Measurements from ENCODE around the gene PRC1.
"Not testable (repeated sequence)": the region's sequence is repeated elsewhere in the genome, so short reads cannot be mapped to it uniquely, and the experiment has no call there.

Gene PRC1

DNA sequence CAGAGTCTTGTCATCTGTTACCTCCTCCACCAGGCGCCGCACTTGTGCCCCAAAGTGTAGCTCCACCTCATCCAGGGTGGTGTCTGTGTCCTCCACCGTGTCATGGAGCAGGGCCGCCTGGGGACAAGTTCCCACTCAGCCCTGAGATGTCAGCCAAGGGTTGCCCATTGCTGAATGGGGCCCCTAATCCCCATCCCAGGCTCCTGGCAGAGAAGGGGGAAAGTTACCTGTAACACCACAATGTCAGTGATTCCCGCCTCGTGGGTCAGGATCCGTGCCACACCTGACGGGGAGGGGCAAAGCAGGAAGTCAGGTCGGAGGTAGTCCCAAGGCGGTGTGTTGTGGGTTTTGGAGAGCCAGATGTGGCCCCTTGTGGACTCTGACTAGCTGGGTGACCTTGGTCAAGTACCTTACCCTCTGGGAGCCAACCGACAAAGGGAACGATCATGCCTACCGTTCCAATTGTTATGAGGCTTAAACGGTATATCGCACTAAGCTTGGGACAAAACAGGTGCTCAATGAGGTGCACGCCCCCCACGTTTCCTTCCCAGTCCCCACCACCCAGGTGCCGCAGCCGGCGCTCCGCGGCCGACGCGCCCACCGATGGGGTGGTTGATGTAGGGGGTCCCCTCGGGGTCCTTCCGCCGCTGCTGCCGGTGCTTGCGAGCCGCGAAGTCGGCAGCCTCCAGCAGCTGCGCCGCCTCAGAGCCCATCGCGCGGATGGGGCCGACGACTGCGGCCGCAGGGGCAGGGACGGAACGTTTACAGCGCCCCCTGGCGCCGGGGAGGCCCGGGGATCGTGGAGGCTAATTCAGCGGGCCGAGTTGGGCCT is 62.3 kb downstream of the PRC1 start, which contains the start of gene HDDC3:
TSS of gene HDDC3 (minus strand) at position 722 of the 832 bp plus-strand sequence. CDS start at position 713, 9 bp downstream.
- DNase-seq, result peak; percentile 59

DNA sequence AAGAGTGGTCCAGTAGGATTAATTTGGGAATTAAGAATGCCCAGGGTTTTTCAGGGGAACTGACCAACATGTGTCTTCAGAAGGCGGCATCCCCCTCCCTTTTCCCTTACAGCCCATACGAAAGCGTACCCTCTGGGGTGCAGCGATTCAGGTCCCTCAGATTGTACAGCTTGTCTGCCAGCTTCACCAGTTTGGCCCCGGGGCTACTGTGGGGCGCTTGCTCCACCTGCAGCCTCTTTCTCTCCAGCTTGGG is 62.8 kb downstream of the PRC1 start:
- no peak for DNase-seq

DNA sequence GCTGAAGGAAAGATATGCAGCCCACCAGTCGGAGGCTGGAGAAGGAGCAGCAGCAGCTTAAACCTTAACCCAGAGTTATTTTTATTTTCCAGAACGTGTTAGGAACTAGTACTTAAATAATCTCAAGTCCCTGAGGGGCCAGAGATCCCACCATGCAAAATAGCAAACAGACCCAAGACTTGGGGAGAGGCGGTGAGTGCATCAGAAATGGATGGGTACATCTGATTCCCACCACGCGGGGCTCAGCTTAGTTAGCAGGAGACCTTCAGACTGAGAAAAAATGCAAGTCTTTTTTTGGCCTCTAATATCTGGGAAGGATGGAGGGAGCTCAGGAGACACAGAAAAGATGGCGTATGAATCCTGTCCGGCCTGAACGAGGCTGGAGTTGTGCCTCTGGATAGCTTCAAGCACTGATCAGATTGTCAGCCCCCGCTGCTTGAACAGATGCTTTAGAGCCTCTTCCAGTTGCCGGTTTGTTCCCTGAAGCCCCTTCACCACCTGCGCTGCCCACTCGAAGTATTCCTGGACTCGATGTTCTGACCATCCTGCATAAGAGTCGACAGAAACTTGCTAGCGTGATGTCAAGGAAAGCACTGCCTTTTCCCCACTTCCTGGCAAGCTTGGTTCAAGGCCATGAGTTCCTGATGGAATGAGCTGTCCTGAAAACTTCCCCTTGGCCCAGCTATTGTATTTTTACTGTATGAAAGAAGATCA is 63.3 kb downstream of the PRC1 start:
- DNase-seq, result no peak

GRCh38 chr15:90929246-90930019 is 64.9 kb downstream of the PRC1 start:
- no peak for DNase-seq

DNA sequence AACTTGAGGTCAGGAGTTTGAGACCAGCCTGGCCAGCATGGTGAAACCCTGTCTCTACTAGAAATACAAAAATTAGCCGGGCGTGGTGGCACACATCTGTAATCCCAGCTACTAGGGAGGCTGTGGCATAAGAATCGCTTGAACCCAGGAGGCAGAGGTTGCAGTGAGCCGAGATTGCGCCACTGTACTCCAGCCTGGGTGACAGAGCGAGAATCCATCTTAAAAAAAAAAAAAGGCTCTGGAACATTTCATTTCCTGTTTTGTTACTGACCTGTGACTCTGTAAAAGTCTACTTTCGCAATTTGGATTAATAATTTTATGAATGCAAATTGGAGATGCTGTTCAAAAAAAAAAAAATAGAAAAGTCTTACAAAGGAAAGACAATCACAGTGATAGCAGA is 66.2 kb downstream of the PRC1 start:
- not testable (repeated sequence) for DNase-seq

DNA sequence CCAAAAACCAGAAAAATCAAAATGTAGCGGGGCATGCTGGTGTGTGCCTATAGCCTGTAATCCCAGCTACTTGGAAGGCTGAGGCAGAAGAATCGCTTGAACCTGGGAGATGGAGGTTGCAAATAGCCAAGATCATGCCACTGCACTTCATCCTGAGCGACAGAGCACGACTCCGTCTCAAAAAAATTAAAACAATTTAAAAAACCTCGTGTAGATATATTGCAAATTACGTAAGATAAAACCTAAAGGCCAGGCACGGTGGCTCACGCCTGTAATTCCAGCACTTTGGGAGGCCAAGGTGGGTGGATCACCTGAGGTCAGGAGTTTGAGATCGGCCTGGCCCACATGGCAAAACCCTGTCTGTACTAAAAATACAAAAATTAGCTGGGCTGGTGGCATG is 67.6 kb downstream of the PRC1 start:
- not testable (repeated sequence) for DNase-seq

DNA sequence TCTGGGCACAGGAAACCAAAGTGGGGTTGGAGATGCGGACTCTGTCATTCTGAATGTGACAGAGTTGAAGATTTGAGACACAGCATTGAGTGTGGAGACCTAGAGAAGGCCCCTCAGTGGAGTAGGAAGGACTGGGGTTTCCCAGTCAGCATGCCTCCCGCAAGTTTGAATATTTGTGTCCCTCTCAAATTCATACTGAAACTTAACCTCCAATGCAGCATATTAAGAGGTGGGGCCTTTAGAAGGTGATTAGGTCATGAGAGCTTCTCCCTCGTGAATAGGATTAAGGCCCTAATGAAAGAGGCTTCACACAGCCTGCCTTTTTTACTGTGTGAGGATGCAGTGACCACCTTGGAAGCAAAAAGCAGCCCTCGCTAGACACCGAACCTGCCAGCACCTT is 70.0 kb downstream of the PRC1 start:
- DNase-seq, result no peak

- not testable (repeated sequence) for DNase-seq
Observed at GRCh38 chr15:90922712-90923322, 71.5 kb downstream of the PRC1 start.

GRCh38 chr15:90921887-90922286 is 72.4 kb downstream of the PRC1 start:
- DNase-seq, result no peak

DNA sequence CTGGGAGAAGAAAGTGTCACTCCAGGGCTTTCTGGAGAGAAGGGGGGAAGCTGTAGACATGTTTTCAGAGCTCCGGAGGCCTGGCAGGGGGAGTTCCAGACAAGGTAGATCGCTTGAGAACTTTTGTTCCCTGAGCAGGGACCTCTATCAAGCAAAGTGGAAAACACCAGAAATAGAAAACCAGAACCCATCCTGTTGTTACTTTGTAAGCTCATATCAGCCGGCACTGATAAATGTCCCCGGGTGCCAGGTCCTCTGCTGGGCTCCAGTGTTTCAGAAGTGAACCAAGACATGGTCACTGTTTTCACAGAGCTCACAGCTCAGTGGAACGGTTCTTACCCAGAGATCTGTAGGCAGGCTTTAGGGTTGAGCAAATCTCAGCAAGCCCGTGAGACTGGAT is 75.5 kb downstream of the PRC1 start:
- DNase-seq, result no peak

GRCh38 chr15:90918034-90918788 is 76.1 kb downstream of the PRC1 start:
- no peak for DNase-seq

GRCh38 chr15:90917569-90917968 is 76.8 kb downstream of the PRC1 start:
- DNase-seq, result no peak

- no peak for DNase-seq
Observed at GRCh38 chr15:90916461-90916860, 77.9 kb downstream of the PRC1 start.
